SIG-M5 treated with dmso at 0.1 percent for 504 hours (cell line): ENCODE data around the gene RDH16.
"Not testable (repeated sequence)": the region's sequence is repeated elsewhere in the genome, so short reads cannot be mapped to it uniquely, and the experiment has no call there.

Source experiments
- DNase-seq: peaks from one replicate; lab custom pipeline; 2025; ENCODE audit not compliant: unreplicated experiment; lab: John Stamatoyannopoulos, UW

The RDH16 gene

DNA sequence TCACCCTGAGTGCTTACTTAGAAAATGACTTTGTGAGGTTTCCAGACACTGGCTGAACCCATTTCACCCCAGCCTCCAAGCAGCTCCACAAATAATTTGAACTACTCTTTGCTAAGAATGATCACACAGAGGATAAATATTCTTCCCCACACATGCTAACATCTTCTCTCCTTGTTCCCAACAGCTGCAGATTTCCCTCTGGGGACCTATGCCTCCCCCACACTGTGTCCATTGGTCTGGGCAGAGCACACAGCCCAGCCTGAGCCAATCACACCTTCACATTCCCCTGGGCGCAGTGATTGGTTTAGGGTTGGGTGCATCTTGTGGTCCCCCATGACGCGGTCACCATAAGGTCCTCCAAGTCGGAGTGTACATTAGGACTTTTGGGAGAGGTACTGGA is 30.1 kb downstream of the RDH16 start:
- DNase-seq = no peak

DNA sequence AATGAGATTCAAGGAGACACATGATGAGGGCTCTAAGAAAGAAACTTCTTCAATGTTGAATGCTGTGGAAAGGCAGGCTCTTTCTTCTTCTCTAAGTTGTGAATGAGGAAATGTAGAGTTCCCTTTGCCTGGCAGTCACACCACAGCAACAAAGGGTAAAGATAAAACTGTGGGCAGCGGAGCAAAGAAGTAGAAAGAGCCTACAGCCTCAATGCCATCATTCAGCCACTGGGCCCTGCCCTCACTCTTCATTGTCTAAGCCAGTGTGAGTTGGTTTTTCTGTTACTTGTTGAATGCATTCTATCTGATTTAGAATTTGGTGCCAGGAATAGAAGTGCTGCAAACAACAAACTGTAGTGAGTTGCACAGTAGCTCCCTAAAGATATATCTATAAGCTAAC is 35.4 kb downstream of the RDH16 start:
- peak; percentile 5 for DNase-seq

DNA sequence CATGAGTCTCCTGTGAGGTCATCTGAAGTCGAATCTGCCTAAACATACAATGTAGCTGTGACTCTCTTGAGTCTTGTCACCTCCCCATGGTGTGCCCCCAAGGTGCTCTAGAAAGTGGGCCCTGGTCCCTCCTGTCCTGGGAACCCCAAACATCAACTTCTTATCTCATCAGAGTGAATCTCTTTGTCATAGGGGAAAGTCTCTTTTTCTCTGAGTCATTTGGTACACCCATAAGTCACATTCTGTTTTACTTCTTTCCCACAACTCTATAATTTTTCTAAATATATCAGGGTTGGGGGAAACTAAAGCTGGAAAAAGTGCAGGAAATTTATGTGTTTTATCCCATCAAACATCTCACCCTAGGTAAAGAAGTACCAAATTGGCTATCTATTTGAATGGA is 36.1 kb downstream of the RDH16 start:
- DNase-seq = no peak

DNA sequence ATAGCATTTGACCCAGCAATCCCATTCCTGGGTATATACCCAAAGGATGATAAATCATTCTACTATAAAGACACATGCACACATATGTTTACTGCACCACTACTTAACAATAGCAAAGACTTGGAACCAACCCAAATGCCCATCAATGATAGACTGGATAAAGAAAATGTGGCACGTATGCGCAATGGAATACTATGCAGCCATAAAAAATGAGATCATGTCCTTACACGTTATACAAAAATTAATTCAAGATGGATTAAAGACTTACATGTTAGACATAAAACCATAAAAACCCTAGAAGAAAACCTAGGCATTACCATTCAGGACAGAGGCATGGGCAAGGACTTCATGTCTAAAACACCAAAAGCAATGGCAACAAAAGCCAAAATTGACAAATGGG is 39.3 kb downstream of the RDH16 start:
- DNase-seq = not testable (repeated sequence)

DNA sequence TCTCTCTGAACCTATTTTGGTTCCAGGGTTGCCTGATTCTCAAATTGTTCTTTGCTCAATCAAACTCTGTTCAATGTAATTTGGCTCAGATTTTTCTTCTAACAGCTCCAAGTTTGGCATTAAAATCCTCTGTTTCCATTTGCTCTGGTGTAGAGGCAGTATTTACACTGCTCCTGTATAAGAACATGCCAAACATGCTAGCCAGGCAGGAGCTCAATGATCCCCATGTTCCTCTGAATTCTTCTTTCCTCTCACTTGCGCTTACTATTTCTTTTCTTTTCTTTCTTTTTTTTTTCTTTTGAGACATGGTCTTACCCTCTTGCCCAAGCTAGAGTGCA is 40.4 kb downstream of the RDH16 start:
- no peak for DNase-seq

DNA sequence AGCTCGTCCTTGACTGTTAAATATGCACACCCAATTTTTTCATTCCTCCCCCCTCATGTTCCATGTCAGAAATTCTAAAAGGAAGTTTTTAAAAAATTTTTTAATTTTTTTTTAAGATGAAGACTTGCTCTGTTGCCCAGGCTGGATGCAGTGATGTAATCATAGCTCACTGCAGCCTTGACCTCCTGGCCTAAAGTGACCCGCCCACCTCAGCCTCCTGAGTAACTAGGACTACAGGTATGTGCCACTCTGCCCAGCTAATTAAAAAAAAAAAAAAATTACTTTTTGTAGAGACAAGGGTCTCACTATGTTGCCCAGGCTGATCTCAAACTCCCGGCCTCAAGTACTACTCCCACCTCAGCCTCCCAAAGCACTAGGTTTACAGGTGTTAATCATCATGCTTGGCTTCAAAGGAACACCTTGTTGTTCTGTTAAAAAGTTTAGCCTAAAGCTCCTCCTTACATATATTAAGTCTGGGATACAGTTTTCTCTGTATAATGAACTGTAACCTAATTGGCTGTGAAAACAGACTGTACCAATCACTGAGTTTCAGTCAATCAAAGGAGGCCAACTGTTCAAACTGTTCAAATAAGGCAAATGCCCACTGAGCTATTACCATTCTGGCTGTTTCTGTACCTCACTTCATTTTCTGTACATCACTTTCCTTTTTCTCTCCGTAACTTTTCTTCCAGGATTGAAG is 41.0 kb downstream of the RDH16 start:
- no peak for DNase-seq

DNA sequence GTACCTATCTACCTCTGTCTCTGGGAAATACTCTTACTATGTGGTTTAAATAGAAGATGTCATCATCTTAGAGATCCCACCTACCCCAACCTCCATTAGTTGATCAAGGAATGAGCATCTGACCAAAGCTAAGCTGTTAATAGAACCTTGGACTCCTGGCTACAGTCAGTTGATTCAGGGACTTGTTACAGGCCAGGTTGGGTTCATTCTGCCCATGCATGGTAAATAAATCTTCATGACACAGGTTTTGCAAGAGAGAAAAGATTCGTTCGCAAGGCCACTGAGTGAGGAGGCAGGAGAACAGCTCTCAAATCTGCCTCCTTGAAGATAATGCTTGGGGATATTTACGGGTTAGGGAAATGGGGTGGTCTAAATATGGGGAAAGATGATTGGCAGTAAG is 42.7 kb downstream of the RDH16 start:
- no peak for DNase-seq

DNA sequence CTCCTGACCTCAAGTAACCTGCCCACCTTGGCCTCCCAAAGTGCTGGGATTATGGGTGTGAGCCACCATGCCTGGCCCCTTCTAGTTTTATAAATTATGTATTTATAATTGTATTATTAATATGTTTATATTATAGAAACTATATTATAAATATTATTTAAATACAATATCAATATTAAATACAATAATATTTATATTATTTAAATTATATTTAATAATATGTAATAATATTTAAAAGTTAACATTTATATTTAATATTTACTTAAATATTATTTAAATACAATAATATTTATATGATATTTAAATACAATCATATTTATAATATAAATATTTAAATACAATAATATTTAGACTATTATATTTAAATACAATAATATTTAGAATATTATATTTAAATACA is 43.2 kb downstream of the RDH16 start:
- DNase-seq = no peak

DNA sequence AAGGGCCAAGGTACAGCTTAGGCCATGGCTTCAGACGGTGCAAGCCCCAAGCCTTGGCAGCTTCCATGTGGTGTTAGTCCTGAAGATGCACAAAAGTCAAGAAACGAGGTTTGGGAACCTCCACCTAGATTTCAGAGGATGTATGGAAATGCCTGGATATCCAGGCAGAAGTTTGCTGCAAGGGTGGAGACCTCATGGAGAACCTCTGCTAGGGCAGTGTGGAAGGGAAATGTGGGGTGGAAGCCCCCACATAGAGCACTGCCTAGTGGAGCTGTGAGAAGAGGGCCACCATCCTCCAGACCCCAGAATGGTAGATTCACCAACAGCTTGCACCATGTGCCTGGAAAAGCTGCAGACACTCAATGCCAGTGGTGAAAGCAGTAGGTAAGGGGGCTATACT is 48.0 kb downstream of the RDH16 start:
- DNase-seq = not testable (repeated sequence)

DNA sequence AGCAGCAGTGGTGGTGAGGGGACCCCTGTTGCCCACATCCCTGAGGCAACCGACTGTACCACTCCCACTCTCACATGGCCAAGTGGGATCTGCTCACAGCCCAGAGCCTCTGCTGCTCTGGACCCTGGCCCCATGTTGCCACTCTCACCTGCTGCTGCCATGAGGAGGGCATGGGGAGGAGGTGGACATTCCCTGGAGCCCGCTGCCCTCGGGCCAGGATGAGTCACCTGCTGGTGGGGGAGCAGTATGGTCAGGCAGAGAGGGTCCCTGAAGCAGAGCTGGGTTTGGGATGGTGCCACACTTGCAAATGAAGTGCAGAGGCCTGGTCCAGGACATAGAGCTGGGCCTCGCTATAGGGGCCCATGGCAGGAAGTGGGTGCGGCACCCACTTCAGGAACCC is 49.3 kb downstream of the RDH16 start:
- no peak for DNase-seq

DNA sequence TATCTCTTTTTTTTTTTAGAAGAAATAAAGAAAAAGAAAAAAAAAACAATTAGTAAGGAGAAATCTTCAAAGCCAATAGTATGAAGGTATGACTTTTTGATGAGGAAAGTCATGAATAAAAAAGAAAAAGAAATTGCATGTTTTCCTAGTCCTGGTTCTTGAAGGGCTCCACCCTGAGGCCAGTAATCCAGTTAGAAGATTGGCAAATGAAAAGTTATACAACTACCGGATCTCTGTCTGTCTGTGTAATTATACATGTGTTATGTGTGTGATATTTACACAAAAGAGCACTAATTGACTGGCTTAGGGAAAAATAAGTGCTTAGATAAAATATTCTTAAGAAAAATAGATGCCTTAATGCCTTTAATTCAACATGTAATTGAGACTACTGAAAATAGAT is 51.6 kb downstream of the RDH16 start:
- DNase-seq = no peak

DNA sequence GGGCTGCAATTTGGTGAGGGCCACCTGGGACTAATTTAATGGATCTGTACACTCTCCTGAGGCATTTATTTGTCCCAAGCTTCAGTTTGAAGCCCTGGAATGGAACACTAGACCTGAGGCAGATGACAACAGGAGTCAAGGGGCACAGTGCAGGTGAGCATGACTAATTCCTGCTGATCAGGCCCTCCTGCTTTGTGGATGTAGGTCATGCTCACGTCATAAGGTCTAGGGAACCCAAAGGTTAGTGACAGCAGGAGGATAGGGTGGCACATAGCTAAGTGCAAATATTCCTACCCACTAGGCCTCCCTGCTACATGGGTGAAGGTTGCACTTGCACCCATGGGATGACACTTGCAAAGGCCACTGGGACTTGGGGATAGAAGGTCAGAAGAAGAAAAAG is 54.0 kb downstream of the RDH16 start:
- DNase-seq = no peak
